CD14-positive monocyte (primary cell): ENCODE results near the gene FCN3. TPM values are rescaled to one million over a fixed set of nuclear protein-coding genes. Genes with fewer than 3 reads are reported as not detected.

Experiments
- DNase-seq, 3 donors: peaks; one replicate each; pipeline ENCODE4 v3.0.0-alpha.2; 2011 to 2022
- H2AFZ ChIP-seq: 2 replicates; pipeline ENCODE4 v1.6.0; 2012; ENCODE audit warnings: mild to moderate bottlenecking, low read depth, low read length, inconsistent platforms; ENCODE audit not compliant: insufficient read depth, poor library complexity, severe bottlenecking
- H3K27ac ChIP-seq, 2 donors: 1 replicate in 1 of 2; 2 replicates in 1 of 2; pipeline ENCODE4 v1.5.1; 2012 to 2013; ENCODE audit warnings: low read length in 2 of 2, control low read depth in 1 of 2, inconsistent platforms in 1 of 2, low read depth in 1 of 2, mild to moderate bottlenecking in 1 of 2
- H3K27me3 ChIP-seq, 2 donors: one replicate each; pipeline versions ENCODE4 v1.6.0 to v1.6.1; 2011 to 2013; ENCODE audit warnings: low read length in 2 of 2; ENCODE audit not compliant: control insufficient read depth in 2 of 2, insufficient read depth in 2 of 2
- H3K36me3 ChIP-seq, 2 donors: replicated peaks in 1 of 2; 1 replicate in 1 of 2; 2 replicates in 1 of 2; pipeline versions ENCODE4 v1.5.1 to v1.6.1; 2012 to 2013; ENCODE audit warnings: low read length in 2 of 2, control low read depth in 1 of 2, inconsistent platforms in 1 of 2, mild to moderate bottlenecking in 1 of 2; ENCODE audit not compliant: insufficient read depth in 2 of 2, control insufficient read depth in 1 of 2
- H3K4me1 ChIP-seq, 2 donors: 1 replicate in 1 of 2; 2 replicates in 1 of 2; pipeline versions ENCODE4 v1.5.1 to v1.6.1; 2012 to 2013; ENCODE audit warnings: low read length in 2 of 2, control low read depth in 1 of 2, inconsistent platforms in 1 of 2, mild to moderate bottlenecking in 1 of 2, moderate library complexity in 1 of 2; ENCODE audit not compliant: insufficient read depth in 2 of 2, control insufficient read depth in 1 of 2
- H3K4me2 ChIP-seq: replicated peaks from 2 replicates; pipeline ENCODE3; 2012; ENCODE audit warnings: low read length, moderate library complexity, mild to moderate bottlenecking; ENCODE audit not compliant: poor library complexity, severe bottlenecking; ENCODE audit errors: extremely low read depth
- H3K4me3 ChIP-seq, 3 experiments: fragments of 200-600 bp in 1 of 3; sonication (generic) in 1 of 3; replicated peaks in 1 of 3; 1 replicate in 2 of 3; 2 replicates in 1 of 3; pipeline ENCODE4 v1.5.1; 2011 to 2013; ENCODE audit warnings: low read length in 3 of 3, mild to moderate bottlenecking in 3 of 3, control low read depth in 2 of 3, low read depth in 2 of 3, inconsistent platforms in 1 of 3, moderate library complexity in 1 of 3
- H3K79me2 ChIP-seq: 2 replicates; pipeline ENCODE4 v1.6.0; 2012; ENCODE audit warnings: mild to moderate bottlenecking, control low read depth, inconsistent platforms, low read length, moderate library complexity; ENCODE audit not compliant: insufficient read depth
- H3K9ac ChIP-seq: 2 replicates; pipeline ENCODE4 v1.6.0; 2017; ENCODE audit warnings: low read length, mild to moderate bottlenecking; ENCODE audit not compliant: insufficient read depth, poor library complexity, severe bottlenecking
- H3K9me3 ChIP-seq, 2 donors: replicated peaks in 1 of 2; 1 replicate in 1 of 2; 2 replicates in 1 of 2; pipeline versions ENCODE4 v1.5.1 to v1.6.1; 2012 to 2013; ENCODE audit warnings: low read length in 2 of 2, control low read depth in 1 of 2; ENCODE audit not compliant: control insufficient read depth in 1 of 2, insufficient read depth in 1 of 2
- H4K20me1 ChIP-seq: 2 replicates; pipeline ENCODE4 v1.6.0; 2012; ENCODE audit warnings: mild to moderate bottlenecking, low read length, control low read depth, moderate library complexity; ENCODE audit not compliant: insufficient read depth
- H3K27ac Mint-ChIP-seq, 7 donors: one replicate each; pipeline ENCODE4 v1.8.0; 2020; ENCODE audit warnings: mild to moderate bottlenecking in 7 of 7, mixed read lengths in 7 of 7, moderate library complexity in 6 of 7, inconsistent platforms in 2 of 7
- H3K27me3 Mint-ChIP-seq, 3 donors: one replicate each; pipeline ENCODE4 v1.8.0; 2021 to 2022; ENCODE audit warnings: low read depth in 3 of 3, mild to moderate bottlenecking in 3 of 3, mixed read lengths in 3 of 3, moderate library complexity in 3 of 3, inconsistent platforms in 1 of 3
- H3K36me3 Mint-ChIP-seq, 2 donors: one replicate each; pipeline ENCODE4 v1.8.0; 2020; ENCODE audit warnings: mixed read lengths in 2 of 2, inconsistent platforms in 1 of 2, mild to moderate bottlenecking in 1 of 2
- H3K4me1 Mint-ChIP-seq: one replicate; pipeline ENCODE4 v1.8.0; 2020; ENCODE audit warnings: mild to moderate bottlenecking, mixed read lengths
- H3K4me3 Mint-ChIP-seq, 2 donors: one replicate each; pipeline ENCODE4 v1.8.0; 2020; ENCODE audit warnings: mild to moderate bottlenecking in 2 of 2, mixed read lengths in 2 of 2, moderate library complexity in 1 of 2
- H3K9me3 Mint-ChIP-seq, 7 donors: one replicate each; pipeline ENCODE4 v1.8.0; 2020 to 2022; ENCODE audit warnings: mixed read lengths in 7 of 7, mild to moderate bottlenecking in 6 of 7, moderate library complexity in 6 of 7, inconsistent platforms in 2 of 7
- WGBS: methylation state at CpG from one replicate; pipeline ENCODE4 v1.1.5; 2013; ENCODE audit warnings: missing lambda C conversion rate; ENCODE audit not compliant: insufficient coverage; 5-methylcytosine and 5-hydroxymethylcytosine counted together
- intact Hi-C, 2 donors: fragments of 100-400 bp; cut with micrococcal nuclease; formaldehyde crosslinking; loops; one replicate each; pipeline versions ENCODE4 v1.15.0 to v1.15.1; 2023
- polyA plus RNA-seq, 3 donors: library from polyadenylated mRNA; depleted of rRNA in 1 of 3; unstranded in 2 of 3; stranded (reverse) in 1 of 3; fragments of 300-500 nt in 2 of 3; fragments of >200 nt in 1 of 3; fragmentation: Illumina TruSeq in 2 of 3; gene quantifications; 1 replicate in 2 of 3; 2 replicates in 1 of 3; pipeline ENCODE4 v1.2.3, GENCODE V29; 2012 to 2021
- TF ChIP-seq, protein P1 (sequence below): fragments of 200-600 bp; IDR thresholded peaks from one replicate; pipeline ENCODE4 v1.8.0; 2022; ENCODE audit warnings: antibody characterized with exemption, mild to moderate bottlenecking

Gene FCN3
- polyA plus RNA-seq, 3 donors: not detected

DNA sequence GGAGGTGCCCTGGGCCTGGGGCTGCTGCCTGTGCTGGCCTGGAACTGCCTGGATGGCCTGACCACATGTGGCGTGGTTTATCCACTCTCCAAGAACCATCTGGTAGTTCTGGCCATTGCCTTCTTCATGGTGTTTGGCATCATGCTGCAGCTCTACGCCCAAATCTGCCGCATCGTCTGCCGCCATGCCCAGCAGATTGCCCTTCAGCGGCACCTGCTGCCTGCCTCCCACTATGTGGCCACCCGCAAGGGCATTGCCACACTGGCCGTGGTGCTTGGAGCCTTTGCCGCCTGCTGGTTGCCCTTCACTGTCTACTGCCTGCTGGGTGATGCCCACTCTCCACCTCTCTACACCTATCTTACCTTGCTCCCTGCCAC lies 19.6 kb upstream of the FCN3 start:
- H3K27ac ChIP-seq: no peak overlapping the region
- peaks cover 0 to 19% of the 10 kb centered on the region in 2 donors for H3K27me3 ChIP-seq
- H3K36me3 Mint-ChIP-seq: no peaks in the 10 kb centered on the region
- no peaks in the 10 kb centered on the region for H3K9me3 ChIP-seq
- H3K9ac ChIP-seq: no peak overlapping the region
- WGBS: 100% methylated on average over 8 of the region's 9 CpGs
- peaks cover 16 to 18% of the 10 kb centered on the region in 2 donors for H3K4me1 ChIP-seq
- H2AFZ ChIP-seq: no peak overlapping the region
- H3K36me3 ChIP-seq: no peaks in the 10 kb centered on the region
- H3K4me3 ChIP-seq: no peak overlapping the region
- peak overlapping the region in 2 of 7 donors; percentile 26 to 73 for H3K27ac Mint-ChIP-seq
- H4K20me1 ChIP-seq: no peaks in the 10 kb centered on the region
- peaks cover 16% of the 10 kb centered on the region for H3K4me1 Mint-ChIP-seq
- peaks cover 18 to 23% (median 23%) of the 10 kb centered on the region in 3 donors for H3K27me3 Mint-ChIP-seq
- DNase-seq: no peak
- intact Hi-C loops: loop anchor here (2.0 to 10.0 kb wide), 3 partner anchors 35 to 289 kb away; no protein-coding TSS in a partner anchor
- H3K9me3 Mint-ChIP-seq: peaks cover 0 to 5% (median 0%) of the 10 kb centered on the region in 7 donors
- TF ChIP-seq, protein P1, sequence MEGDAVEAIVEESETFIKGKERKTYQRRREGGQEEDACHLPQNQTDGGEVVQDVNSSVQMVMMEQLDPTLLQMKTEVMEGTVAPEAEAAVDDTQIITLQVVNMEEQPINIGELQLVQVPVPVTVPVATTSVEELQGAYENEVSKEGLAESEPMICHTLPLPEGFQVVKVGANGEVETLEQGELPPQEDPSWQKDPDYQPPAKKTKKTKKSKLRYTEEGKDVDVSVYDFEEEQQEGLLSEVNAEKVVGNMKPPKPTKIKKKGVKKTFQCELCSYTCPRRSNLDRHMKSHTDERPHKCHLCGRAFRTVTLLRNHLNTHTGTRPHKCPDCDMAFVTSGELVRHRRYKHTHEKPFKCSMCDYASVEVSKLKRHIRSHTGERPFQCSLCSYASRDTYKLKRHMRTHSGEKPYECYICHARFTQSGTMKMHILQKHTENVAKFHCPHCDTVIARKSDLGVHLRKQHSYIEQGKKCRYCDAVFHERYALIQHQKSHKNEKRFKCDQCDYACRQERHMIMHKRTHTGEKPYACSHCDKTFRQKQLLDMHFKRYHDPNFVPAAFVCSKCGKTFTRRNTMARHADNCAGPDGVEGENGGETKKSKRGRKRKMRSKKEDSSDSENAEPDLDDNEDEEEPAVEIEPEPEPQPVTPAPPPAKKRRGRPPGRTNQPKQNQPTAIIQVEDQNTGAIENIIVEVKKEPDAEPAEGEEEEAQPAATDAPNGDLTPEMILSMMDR: no peak
- H3K4me3 Mint-ChIP-seq: no peak overlapping the region
- H3K4me2 ChIP-seq: no peak overlapping the region
- H3K79me2 ChIP-seq: no peaks in the 10 kb centered on the region

DNA sequence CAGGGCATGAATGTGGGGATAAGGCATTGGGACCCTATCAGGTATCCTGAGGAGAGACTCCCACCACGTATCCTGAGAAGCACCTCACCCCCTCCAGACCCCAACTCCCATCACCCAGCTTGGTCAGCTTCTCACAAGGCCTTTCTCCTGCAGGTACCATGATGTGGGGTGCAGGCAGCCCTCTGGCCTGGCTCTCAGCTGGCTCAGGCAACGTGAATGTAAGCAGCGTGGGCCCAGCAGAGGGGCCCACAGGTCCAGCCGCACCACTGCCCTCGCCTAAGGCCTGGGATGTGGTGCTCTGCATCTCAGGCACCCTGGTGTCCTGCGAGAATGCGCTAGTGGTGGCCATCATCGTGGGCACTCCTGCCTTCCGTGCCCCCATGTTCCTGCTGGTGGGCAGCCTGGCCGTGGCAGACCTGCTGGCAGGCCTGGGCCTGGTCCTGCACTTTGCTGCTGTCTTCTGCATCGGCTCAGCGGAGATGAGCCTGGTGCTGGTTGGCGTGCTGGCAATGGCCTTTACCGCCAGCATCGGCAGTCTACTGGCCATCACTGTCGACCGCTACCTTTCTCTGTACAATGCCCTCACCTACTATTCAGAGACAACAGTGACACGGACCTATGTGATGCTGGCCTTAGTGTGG lies 19.1 kb upstream of the FCN3 start:
- peaks cover 16 to 18% of the 10 kb centered on the region in 2 donors for H3K4me1 ChIP-seq
- H2AFZ ChIP-seq: no peak overlapping the region
- DNase-seq: no peak
- peak overlapping the region in 2 of 7 donors; percentile 73 for H3K27ac Mint-ChIP-seq
- H3K9me3 ChIP-seq: no peaks in the 10 kb centered on the region
- H3K79me2 ChIP-seq: no peaks in the 10 kb centered on the region
- peaks cover 0 to 5% (median 0%) of the 10 kb centered on the region in 7 donors for H3K9me3 Mint-ChIP-seq
- peaks cover 18 to 23% (median 22%) of the 10 kb centered on the region in 3 donors for H3K27me3 Mint-ChIP-seq
- intact Hi-C loops: loop anchor here (2.0 to 10.0 kb wide), 4 partner anchors 25 to 289 kb away; no protein-coding TSS in a partner anchor
- peaks cover 0 to 19% of the 10 kb centered on the region in 2 donors for H3K27me3 ChIP-seq
- no peak overlapping the region for H3K9ac ChIP-seq
- H3K36me3 Mint-ChIP-seq: no peaks in the 10 kb centered on the region
- WGBS: 96% methylated on average over 12 of the region's 18 CpGs
- peaks cover 16% of the 10 kb centered on the region for H3K4me1 Mint-ChIP-seq
- no peaks in the 10 kb centered on the region for H3K36me3 ChIP-seq
- H3K4me2 ChIP-seq: no peak overlapping the region
- TF ChIP-seq, protein P1: no peak
- no peak overlapping the region for H3K27ac ChIP-seq
- H3K4me3 Mint-ChIP-seq: no peak overlapping the region
- no peaks in the 10 kb centered on the region for H4K20me1 ChIP-seq
- H3K4me3 ChIP-seq: no peak overlapping the region
